B cell (primary cell): ENCODE measurements around the gene ACVR1. TPM values are rescaled to one million over a fixed set of nuclear protein-coding genes. Genes with fewer than 3 reads are reported as not detected.

Experiments used
- ATAC-seq: fragments of 200-7000 bp; cut with Tn5 transposase; one replicate; pipeline ENCODE4 v1.10.0; 2021; ENCODE audit warnings: low read depth, mild to moderate bottlenecking, moderate number of reproducible peaks, moderate library complexity
- CTCF ChIA-PET: fragments of 350-600 bp; sonication (Branson Sonifier 250); formaldehyde crosslinking; loops from one replicate; lab custom pipeline; 2021; ENCODE audit warnings: antibody characterized with exemption, inconsistent platforms; lab: Charles Lee
- POLR2A ChIA-PET: fragments of 350-600 bp; sonication (Branson Sonifier 250); formaldehyde crosslinking; loops from one replicate; lab custom pipeline; 2021; ENCODE audit warnings: antibody characterized with exemption; lab: Charles Lee
- DNase-seq: peaks from one replicate; pipeline ENCODE4 v3.0.0; 2013
- H2AFZ ChIP-seq: 2 replicates; pipeline ENCODE4 v1.6.1; 2012; ENCODE audit warnings: mild to moderate bottlenecking, low read depth, low read length; ENCODE audit not compliant: insufficient read depth, poor library complexity, severe bottlenecking
- H3K27ac ChIP-seq, 2 donors: 1 replicate in 1 of 2; 2 replicates in 1 of 2; pipeline ENCODE4 v1.5.1; 2012 to 2013; ENCODE audit warnings: low read length in 2 of 2, mild to moderate bottlenecking in 2 of 2, moderate library complexity in 1 of 2
- H3K27me3 ChIP-seq, 4 experiments: fragments of 200-600 bp in 1 of 4; sonication (generic) in 1 of 4; replicated peaks in 1 of 4; 1 replicate in 2 of 4; 2 replicates in 2 of 4; pipeline versions ENCODE4 v1.6.1 to v1.7.0; 2013 to 2016; ENCODE audit warnings: low read length in 3 of 4, mild to moderate bottlenecking in 2 of 4, mixed read lengths in 1 of 4, moderate library complexity in 1 of 4; ENCODE audit not compliant: insufficient read depth in 4 of 4, control insufficient read depth in 3 of 4; ENCODE audit errors: control extremely low read depth in 1 of 4
- H3K36me3 ChIP-seq, 2 experiments: replicated peaks in 1 of 2; 1 replicate in 1 of 2; 2 replicates in 1 of 2; pipeline versions ENCODE4 v1.6.1 to v1.7.1; 2013; ENCODE audit warnings: low read length in 1 of 2; ENCODE audit not compliant: insufficient read depth in 2 of 2, control insufficient read depth in 1 of 2; ENCODE audit errors: control extremely low read depth in 1 of 2, extremely low read depth in 1 of 2
- H3K4me1 ChIP-seq, 2 donors: fragments of 200-600 bp in 1 of 2; sonication (generic) in 1 of 2; 1 replicate in 1 of 2; 2 replicates in 1 of 2; pipeline versions ENCODE4 v1.5.1 to v1.6.1; 2013 to 2017; ENCODE audit warnings: low read length in 2 of 2; ENCODE audit not compliant: control insufficient read depth in 2 of 2, insufficient read depth in 2 of 2
- H3K4me2 ChIP-seq: replicated peaks from 2 replicates; pipeline ENCODE3; 2012; ENCODE audit warnings: mild to moderate bottlenecking, low read depth, low read length; ENCODE audit not compliant: poor library complexity, severe bottlenecking
- H3K4me3 ChIP-seq, 5 experiments: fragments of 200-600 bp in 1 of 5; sonication (generic) in 1 of 5; 1 replicate in 3 of 5; 2 replicates in 2 of 5; pipeline versions ENCODE4 v1.5.1 to v1.7.0; 2011 to 2016; ENCODE audit warnings: low read length in 4 of 5, mild to moderate bottlenecking in 4 of 5, low read depth in 2 of 5, control low read depth in 1 of 5, moderate library complexity in 1 of 5; ENCODE audit not compliant: insufficient read depth in 1 of 5; ENCODE audit errors: control extremely low read depth in 1 of 5, extremely low read depth in 1 of 5
- H3K79me2 ChIP-seq: fragments of 200-600 bp; sonication (generic); one replicate; pipeline ENCODE4 v1.6.0; 2016; ENCODE audit warnings: low read length; ENCODE audit not compliant: control insufficient read depth, insufficient read depth
- H3K9ac ChIP-seq: fragments of 200-600 bp; sonication (generic); 2 replicates; pipeline ENCODE4 v1.6.1; 2017; ENCODE audit warnings: mild to moderate bottlenecking, low read length, moderate library complexity
- H3K9me3 ChIP-seq, 3 donors: one replicate each; pipeline versions ENCODE4 v1.6.1 to v1.7.1; 2013; ENCODE audit warnings: low read length in 2 of 3; ENCODE audit not compliant: control insufficient read depth in 2 of 3, insufficient read depth in 1 of 3; ENCODE audit errors: control extremely low read depth in 1 of 3
- H4K20me1 ChIP-seq: 2 replicates; pipeline ENCODE4 v1.6.0; 2012; ENCODE audit warnings: mild to moderate bottlenecking, low read length; ENCODE audit not compliant: insufficient read depth, control insufficient read depth, poor library complexity, severe bottlenecking
- H3K27ac Mint-ChIP-seq: one replicate; pipeline ENCODE4 v1.8.0; 2021; ENCODE audit warnings: mixed read lengths
- H3K27me3 Mint-ChIP-seq: one replicate; pipeline ENCODE4 v1.8.0; 2021; ENCODE audit warnings: mixed read lengths
- H3K4me1 Mint-ChIP-seq: one replicate; pipeline ENCODE4 v1.8.0; 2021; ENCODE audit warnings: mixed read lengths
- H3K4me3 Mint-ChIP-seq: one replicate; pipeline ENCODE4 v1.8.0; 2021; ENCODE audit warnings: mixed read lengths
- H3K9me3 Mint-ChIP-seq: one replicate; pipeline ENCODE4 v1.8.0; 2022; ENCODE audit warnings: mixed read lengths; ENCODE audit not compliant: insufficient read depth
- CTCF ChIP-seq: fragments of 200-600 bp; IDR thresholded peaks from one replicate; pipeline ENCODE4 v1.8.0; 2022; ENCODE audit warnings: antibody characterized with exemption, mild to moderate bottlenecking
- EZH2 ChIP-seq: IDR thresholded peaks from 2 replicates; pipeline ENCODE4 v1.6.1; 2012; ENCODE audit warnings: borderline replicate concordance, low read depth, mild to moderate bottlenecking, moderate library complexity, low read length; ENCODE audit not compliant: insufficient read depth, poor library complexity, severe bottlenecking
- WGBS: methylation state at CpG from one replicate; pipeline ENCODE4 v1.1.5; 2013; ENCODE audit warnings: missing lambda C conversion rate; ENCODE audit not compliant: insufficient coverage; 5-methylcytosine and 5-hydroxymethylcytosine counted together
- intact Hi-C: fragments of 100-400 bp; cut with micrococcal nuclease; formaldehyde crosslinking; loops from one replicate; pipeline ENCODE4 v1.10.0; 2022
- polyA plus RNA-seq: library from polyadenylated mRNA; depleted of rRNA; stranded (reverse); fragments of >200 nt; gene quantifications from 2 replicates; pipeline ENCODE4 v1.2.3, GENCODE V29; 2012
- total RNA-seq, 2 donors: library from RNA; stranded (reverse); fragments of 120-200 nt in 1 of 2; gene quantifications; 1 replicate in 1 of 2; 2 replicates in 1 of 2; pipeline versions ENCODE4 v1.2.3 to v1.2.4, GENCODE V29; 2013 to 2022

Gene ACVR1
- total and polyA plus RNA-seq, 2 donors (not counting 1 experiment from before 2014, with no cell fraction given), result 3.7 to 11.7 TPM

- Histone ChIP-seq H3K27ac (no peak overlapping the region), H3K9me3 (no peaks in the 10 kb centered on the region), H3K4me1 (no peaks in the 10 kb centered on the region), H3K36me3 (no peaks in the 10 kb centered on the region), H4K20me1 (no peaks in the 10 kb centered on the region), H3K27me3 (no peaks in the 10 kb centered on the region), H3K4me3 (no peak overlapping the region), H3K79me2 (no peaks in the 10 kb centered on the region), H3K9ac (no peak overlapping the region), H3K4me2 (no peak overlapping the region), H2AFZ (no peak overlapping the region)
- no peak overlapping the region for H3K27ac Mint-ChIP-seq
- ATAC-seq, result no peak
- no peaks in the 10 kb centered on the region for H3K9me3 Mint-ChIP-seq
- TF ChIP-seq CTCF (no peak), EZH2 (no peak)
- POLR2A ChIA-PET, result no interaction called here
- CTCF ChIA-PET, result no interaction called here
- H3K4me3 Mint-ChIP-seq, result no peak overlapping the region
- no peaks in the 10 kb centered on the region for H3K27me3 Mint-ChIP-seq
- no peak for DNase-seq
- 97% methylated on average over 3 of the region's 6 CpGs for WGBS
- H3K4me1 Mint-ChIP-seq, result no peaks in the 10 kb centered on the region
- intact Hi-C loops, result no loop called here
Measured at GRCh38 chr2:157744571-157745076, 131.5 kb downstream of the ACVR1 start.

- DNase-seq (no peak), ATAC-seq (no peak)
- H3K27me3 ChIP-seq, result no peaks in the 10 kb centered on the region
- no peak overlapping the region for H3K27ac ChIP-seq
- no peak overlapping the region for H3K9ac ChIP-seq
- H3K79me2 ChIP-seq, result no peaks in the 10 kb centered on the region
- WGBS, result 50% methylated on average over 1 of the region's 2 CpGs
- TF ChIP-seq EZH2 (no peak), CTCF (no peak)
- H3K4me1 ChIP-seq, result no peaks in the 10 kb centered on the region
- CTCF ChIA-PET, result no interaction called here
- no peaks in the 10 kb centered on the region for H4K20me1 ChIP-seq
- Mint-ChIP-seq H3K4me1 (no peaks in the 10 kb centered on the region), H3K9me3 (no peaks in the 10 kb centered on the region), H3K4me3 (no peak overlapping the region), H3K27ac (no peak overlapping the region), H3K27me3 (no peaks in the 10 kb centered on the region)
- no peaks in the 10 kb centered on the region for H3K9me3 ChIP-seq
- H3K36me3 ChIP-seq, result no peaks in the 10 kb centered on the region
- no peak overlapping the region for H3K4me3 ChIP-seq
- H3K4me2 ChIP-seq, result no peak overlapping the region
- no peak overlapping the region for H2AFZ ChIP-seq
- intact Hi-C loops, result no loop called here
- POLR2A ChIA-PET, result no interaction called here
Measured at GRCh38 chr2:157743051-157743450, 133.1 kb downstream of the ACVR1 start.
